GM19193 (cell line): ENCODE data around the gene ZIC5.

ENCODE experiments used
- POLR2A ChIP-seq: IDR thresholded peaks from 4 replicates; pipeline ENCODE4 v1.6.1; 2011; ENCODE audit not compliant: insufficient read depth, insufficient read length; ENCODE audit errors: extremely low read depth

The ZIC5 gene

GRCh38 chr13:99948411-99948810 lies 23.2 kb downstream of the ZIC5 start:
- TF ChIP-seq POLR2A, result no peak

GRCh38 chr13:99947666-99948065 lies 23.9 kb downstream of the ZIC5 start:
- no peak for TF ChIP-seq POLR2A

GRCh38 chr13:99944606-99945005 lies 27.0 kb downstream of the ZIC5 start:
- TF ChIP-seq POLR2A, result no peak

- no peak for TF ChIP-seq POLR2A
These were observed 27.5 kb downstream of the ZIC5 start for GRCh38 chr13:99944102-99944501.

GRCh38 chr13:99941911-99942310 lies 29.7 kb downstream of the ZIC5 start:
- no peak for TF ChIP-seq POLR2A

- TF ChIP-seq POLR2A, result no peak
These were observed 30.5 kb downstream of the ZIC5 start for GRCh38 chr13:99941086-99941485.

- no peak for TF ChIP-seq POLR2A
These were observed 32.9 kb downstream of the ZIC5 start for GRCh38 chr13:99938635-99939034.

GRCh38 chr13:99935772-99936171 lies 35.8 kb downstream of the ZIC5 start:
- TF ChIP-seq POLR2A, result no peak

- TF ChIP-seq POLR2A, result no peak
These were observed 38.7 kb downstream of the ZIC5 start for GRCh38 chr13:99932912-99933311.

GRCh38 chr13:99930925-99931324 lies 40.6 kb downstream of the ZIC5 start:
- TF ChIP-seq POLR2A, result no peak

GRCh38 chr13:99929866-99930265 lies 41.7 kb downstream of the ZIC5 start:
- TF ChIP-seq POLR2A, result no peak

GRCh38 chr13:99926014-99926731 lies 45.4 kb downstream of the ZIC5 start:
- no peak for TF ChIP-seq POLR2A

- TF ChIP-seq POLR2A, result no peak
These were observed 47.5 kb downstream of the ZIC5 start for GRCh38 chr13:99923877-99924582.

- TF ChIP-seq POLR2A, result no peak
These were observed 48.7 kb downstream of the ZIC5 start for GRCh38 chr13:99922631-99923404.

- no peak for TF ChIP-seq POLR2A
These were observed 52.4 kb downstream of the ZIC5 start for GRCh38 chr13:99919132-99919531.

GRCh38 chr13:99916366-99917103 lies 55.0 kb downstream of the ZIC5 start:
- no peak for TF ChIP-seq POLR2A

GRCh38 chr13:99913167-99913566 lies 58.4 kb downstream of the ZIC5 start:
- TF ChIP-seq POLR2A, result no peak
